Measurements from ENCODE around the gene DOCK3. TPM values are rescaled to one million over a fixed set of nuclear protein-coding genes. Genes with fewer than 3 reads are reported as not detected.
"Not testable (repeated sequence)": the region's sequence is repeated elsewhere in the genome, so short reads cannot be mapped to it uniquely, and the experiment has no call there.

The DOCK3 gene
- total RNA-seq, 1 donor from 2014 or later: 0.98 TPM

GRCh38 chr3:51122944-51123343 lies 448.2 kb downstream of the DOCK3 start:
- Histone ChIP-seq H3K36me3 (no peaks in the 10 kb centered on the region), H3K4me3 (no peak overlapping the region), H3K27ac (no peak overlapping the region), H3K9me3 (no peaks in the 10 kb centered on the region), H3K27me3 (no peaks in the 10 kb centered on the region), H3K4me1 (no peaks in the 10 kb centered on the region)
- intact Hi-C loops (cut with DNase I): no loop called here
- no peak for DNase-seq (ENCODE audit: extremely low spot score in 2 of 2)
- TF ChIP-seq CTCF (IDR thresholded peaks at IDR 0.05): no peak
- TF ChIP-seq POLR2A (IDR thresholded peaks at IDR 0.05): no peak
- TF ChIP-seq POLR2AphosphoS5 (IDR thresholded peaks at IDR 0.05; ENCODE audit: insufficient read depth in 1 of 2, low read depth in 1 of 2): no peak

- no peak for DNase-seq (ENCODE audit: extremely low spot score in 2 of 2)
- no peak overlapping the region for H3K27ac ChIP-seq
Measured at GRCh38 chr3:51123531-51123930, 448.8 kb downstream of the DOCK3 start.

GRCh38 chr3:51131607-51132006 lies 456.9 kb downstream of the DOCK3 start:
- DNase-seq (ENCODE audit: extremely low spot score in 2 of 2); H3K4me1 ChIP-seq; H3K36me3 ChIP-seq; H3K27me3 ChIP-seq; H3K9me3 ChIP-seq; intact Hi-C loops (cut with DNase I); H3K4me3 ChIP-seq; H3K27ac ChIP-seq: not testable (repeated sequence)

More at GRCh38 chr3:51123531-51123930, 448.8 kb downstream of the DOCK3 start:
- no peaks in the 10 kb centered on the region for H3K36me3 ChIP-seq
- intact Hi-C loops (cut with DNase I): no loop called here
- no peaks in the 10 kb centered on the region for H3K27me3 ChIP-seq
- TF ChIP-seq POLR2AphosphoS5 (IDR thresholded peaks at IDR 0.05; ENCODE audit: insufficient read depth in 1 of 2, low read depth in 1 of 2): no peak
- TF ChIP-seq CTCF (IDR thresholded peaks at IDR 0.05): no peak
- no peak for TF ChIP-seq POLR2A (IDR thresholded peaks at IDR 0.05)
- H3K9me3 ChIP-seq: no peaks in the 10 kb centered on the region
- no peak overlapping the region for H3K4me3 ChIP-seq
- no peaks in the 10 kb centered on the region for H3K4me1 ChIP-seq

GRCh38 chr3:51137715-51138114 lies 463.0 kb downstream of the DOCK3 start:
- Histone ChIP-seq H3K27ac (no peak overlapping the region), H3K27me3 (no peaks in the 10 kb centered on the region), H3K36me3 (no peaks in the 10 kb centered on the region), H3K4me3 (no peak overlapping the region), H3K9me3 (no peaks in the 10 kb centered on the region), H3K4me1 (no peaks in the 10 kb centered on the region)
- TF ChIP-seq POLR2A (IDR thresholded peaks at IDR 0.05) (no peak), CTCF (IDR thresholded peaks at IDR 0.05) (no peak), POLR2AphosphoS5 (IDR thresholded peaks at IDR 0.05; ENCODE audit: insufficient read depth in 1 of 2, low read depth in 1 of 2) (no peak)
- intact Hi-C loops (cut with DNase I): no loop called here
- no peak for DNase-seq (ENCODE audit: extremely low spot score in 2 of 2)

- intact Hi-C loops (cut with DNase I): no loop called here
- DNase-seq (ENCODE audit: extremely low spot score in 2 of 2): no peak
- Histone ChIP-seq H3K4me1 (no peaks in the 10 kb centered on the region), H3K9me3 (no peaks in the 10 kb centered on the region), H3K36me3 (no peaks in the 10 kb centered on the region), H3K27ac (no peak overlapping the region), H3K4me3 (no peak overlapping the region), H3K27me3 (no peaks in the 10 kb centered on the region)
- no peak for TF ChIP-seq CTCF (IDR thresholded peaks at IDR 0.05)
- TF ChIP-seq POLR2A (IDR thresholded peaks at IDR 0.05): no peak
- TF ChIP-seq POLR2AphosphoS5 (IDR thresholded peaks at IDR 0.05; ENCODE audit: insufficient read depth in 1 of 2, low read depth in 1 of 2): no peak
Measured at GRCh38 chr3:51139616-51140015, 464.9 kb downstream of the DOCK3 start.

GRCh38 chr3:51141573-51141972 lies 466.8 kb downstream of the DOCK3 start:
- intact Hi-C loops (cut with DNase I): no loop called here
- Histone ChIP-seq H3K36me3 (no peaks in the 10 kb centered on the region), H3K4me3 (no peak overlapping the region), H3K27me3 (no peaks in the 10 kb centered on the region), H3K27ac (no peak overlapping the region), H3K9me3 (no peaks in the 10 kb centered on the region), H3K4me1 (no peaks in the 10 kb centered on the region)
- no peak for DNase-seq (ENCODE audit: extremely low spot score in 2 of 2)
- TF ChIP-seq POLR2AphosphoS5 (IDR thresholded peaks at IDR 0.05; ENCODE audit: insufficient read depth in 1 of 2, low read depth in 1 of 2): no peak
- TF ChIP-seq POLR2A (IDR thresholded peaks at IDR 0.05): no peak
- TF ChIP-seq CTCF (IDR thresholded peaks at IDR 0.05): no peak

Measured in vagina (tissue), 2 donors.